ENCODE data around the gene GNAS-AS1. TPM values are rescaled to one million over a fixed set of nuclear protein-coding genes. Genes with fewer than 3 reads are reported as not detected.
A peak's percentile ranks its signal among the peaks of the same experiment; 100 is the strongest.

The GNAS-AS1 gene
- total and polyA plus RNA-seq, 2 experiments from 2014 or later, result 12.3 to 15.0 TPM

DNA sequence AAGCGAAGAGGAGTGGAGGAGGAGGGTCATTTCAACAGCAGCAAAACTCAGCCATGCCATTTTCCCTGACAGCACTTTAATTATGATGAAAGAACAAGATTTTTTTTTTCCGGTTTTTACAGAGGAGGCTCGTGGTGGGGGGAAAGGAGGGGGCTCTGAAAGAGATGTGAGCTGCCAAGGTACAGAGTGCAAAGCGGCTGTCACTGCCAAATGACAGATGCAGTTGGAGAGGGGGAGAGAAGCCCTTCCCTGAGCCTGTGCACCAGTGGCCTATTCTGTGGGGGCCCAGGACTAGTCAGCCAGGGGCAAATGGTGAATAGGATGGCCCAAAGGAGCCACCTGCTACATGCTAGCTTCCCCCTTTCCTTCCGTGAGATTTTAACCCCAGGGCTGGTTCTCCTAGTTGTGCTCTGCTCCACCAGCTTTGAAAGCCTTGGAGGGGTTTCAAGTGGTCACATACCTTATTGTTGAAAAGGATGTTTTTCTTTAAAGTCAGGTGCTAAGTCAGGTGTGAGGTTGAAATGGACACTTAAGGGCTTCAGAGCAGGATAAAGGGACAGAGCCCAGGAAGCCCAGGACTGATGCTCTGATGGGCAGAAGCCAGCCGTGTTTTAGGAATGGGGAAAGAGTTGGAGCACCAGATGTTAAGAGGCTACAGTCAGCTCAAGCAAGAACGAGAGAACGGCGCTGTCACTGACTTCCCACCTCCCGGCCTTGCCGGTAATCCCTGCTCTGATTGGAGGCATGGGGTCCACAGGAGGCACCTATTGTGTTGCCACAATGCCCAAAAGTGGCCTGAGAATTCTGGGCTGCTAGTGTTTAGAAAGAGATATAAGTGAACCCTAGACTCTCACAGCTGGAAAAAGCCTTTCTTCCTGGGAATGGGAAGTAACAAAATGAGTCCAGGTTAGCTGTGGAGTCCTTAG, 26.6 kb upstream of the GNAS-AS1 start (continued):
- TF ChIP-seq EZH2 (IDR thresholded peaks at IDR 0.05; ENCODE audit: low read depth, unreplicated experiment) (no peak), CREB1 (CRISPR knock-in tag; IDR thresholded peaks at IDR 0.05; ENCODE audit: low read depth) (no peak), POLR2AphosphoS5 (IDR thresholded peaks at IDR 0.05; ENCODE audit: low read depth) (no peak), STAT1 (IDR thresholded peaks at IDR 0.05; ENCODE audit: unreplicated experiment) (no peak), CTCF (conservative IDR thresholded peaks at IDR 0.05; ENCODE audit: low read depth in 2 of 2) (no peak), ZNF114 (CRISPR knock-in tag; IDR thresholded peaks at IDR 0.05) (no peak), ZNF331 (CRISPR knock-in tag; IDR thresholded peaks at IDR 0.05; ENCODE audit: low read depth) (no peak), EZH2phosphoT487 (IDR thresholded peaks at IDR 0.05; ENCODE audit: unreplicated experiment) (no peak)
- TF ChIP-seq, protein P1, sequence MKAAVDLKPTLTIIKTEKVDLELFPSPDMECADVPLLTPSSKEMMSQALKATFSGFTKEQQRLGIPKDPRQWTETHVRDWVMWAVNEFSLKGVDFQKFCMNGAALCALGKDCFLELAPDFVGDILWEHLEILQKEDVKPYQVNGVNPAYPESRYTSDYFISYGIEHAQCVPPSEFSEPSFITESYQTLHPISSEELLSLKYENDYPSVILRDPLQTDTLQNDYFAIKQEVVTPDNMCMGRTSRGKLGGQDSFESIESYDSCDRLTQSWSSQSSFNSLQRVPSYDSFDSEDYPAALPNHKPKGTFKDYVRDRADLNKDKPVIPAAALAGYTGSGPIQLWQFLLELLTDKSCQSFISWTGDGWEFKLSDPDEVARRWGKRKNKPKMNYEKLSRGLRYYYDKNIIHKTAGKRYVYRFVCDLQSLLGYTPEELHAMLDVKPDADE (IDR thresholded peaks at IDR 0.05), result no peak
- TF ChIP-seq, protein P2, sequence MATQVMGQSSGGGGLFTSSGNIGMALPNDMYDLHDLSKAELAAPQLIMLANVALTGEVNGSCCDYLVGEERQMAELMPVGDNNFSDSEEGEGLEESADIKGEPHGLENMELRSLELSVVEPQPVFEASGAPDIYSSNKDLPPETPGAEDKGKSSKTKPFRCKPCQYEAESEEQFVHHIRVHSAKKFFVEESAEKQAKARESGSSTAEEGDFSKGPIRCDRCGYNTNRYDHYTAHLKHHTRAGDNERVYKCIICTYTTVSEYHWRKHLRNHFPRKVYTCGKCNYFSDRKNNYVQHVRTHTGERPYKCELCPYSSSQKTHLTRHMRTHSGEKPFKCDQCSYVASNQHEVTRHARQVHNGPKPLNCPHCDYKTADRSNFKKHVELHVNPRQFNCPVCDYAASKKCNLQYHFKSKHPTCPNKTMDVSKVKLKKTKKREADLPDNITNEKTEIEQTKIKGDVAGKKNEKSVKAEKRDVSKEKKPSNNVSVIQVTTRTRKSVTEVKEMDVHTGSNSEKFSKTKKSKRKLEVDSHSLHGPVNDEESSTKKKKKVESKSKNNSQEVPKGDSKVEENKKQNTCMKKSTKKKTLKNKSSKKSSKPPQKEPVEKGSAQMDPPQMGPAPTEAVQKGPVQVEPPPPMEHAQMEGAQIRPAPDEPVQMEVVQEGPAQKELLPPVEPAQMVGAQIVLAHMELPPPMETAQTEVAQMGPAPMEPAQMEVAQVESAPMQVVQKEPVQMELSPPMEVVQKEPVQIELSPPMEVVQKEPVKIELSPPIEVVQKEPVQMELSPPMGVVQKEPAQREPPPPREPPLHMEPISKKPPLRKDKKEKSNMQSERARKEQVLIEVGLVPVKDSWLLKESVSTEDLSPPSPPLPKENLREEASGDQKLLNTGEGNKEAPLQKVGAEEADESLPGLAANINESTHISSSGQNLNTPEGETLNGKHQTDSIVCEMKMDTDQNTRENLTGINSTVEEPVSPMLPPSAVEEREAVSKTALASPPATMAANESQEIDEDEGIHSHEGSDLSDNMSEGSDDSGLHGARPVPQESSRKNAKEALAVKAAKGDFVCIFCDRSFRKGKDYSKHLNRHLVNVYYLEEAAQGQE (IDR thresholded peaks at IDR 0.05; ENCODE audit: unreplicated experiment), result no peak

DNA sequence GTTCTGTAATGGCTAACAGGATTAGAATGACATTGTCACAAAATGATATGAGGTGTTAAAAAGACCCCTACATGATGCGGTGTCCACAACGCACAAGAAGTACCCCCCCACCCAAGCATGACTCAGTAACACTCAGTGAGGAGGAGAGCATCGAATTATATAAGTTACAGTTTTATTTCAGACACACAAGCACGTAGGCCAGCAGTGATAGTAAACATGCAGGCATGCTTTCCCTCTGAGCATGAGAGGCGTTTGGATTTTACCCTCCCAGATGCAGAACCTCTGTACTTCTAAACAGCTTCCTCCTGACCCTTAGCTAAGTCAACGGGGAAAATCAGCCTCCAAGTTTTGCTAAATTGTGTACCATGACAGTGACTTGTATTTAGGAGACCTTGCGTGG, 25.7 kb upstream of the GNAS-AS1 start:
- peak overlapping the region; percentile 55 for H3K4me2 ChIP-seq

More for the DNA sequence above, 25.7 kb upstream of the GNAS-AS1 start:
- H4K20me1 ChIP-seq (replicated peaks; ENCODE audit: insufficient read depth), result no peaks in the 10 kb centered on the region
- H3K36me3 Mint-ChIP-seq (ENCODE audit: low read depth), result peaks cover 26% of the 10 kb centered on the region
- no peaks in the 10 kb centered on the region for H3K79me2 ChIP-seq (replicated peaks; ENCODE audit: insufficient read depth)
- H3K27me3 Mint-ChIP-seq (ENCODE audit: insufficient read depth, low read depth, poor library complexity), result peaks cover 2% of the 10 kb centered on the region
- no peaks in the 10 kb centered on the region for H3K27me3 ChIP-seq (ENCODE audit: insufficient read depth)
- peaks cover 70% of the 10 kb centered on the region for H3K4me1 Mint-ChIP-seq
- DNase-seq (ENCODE audit: low spot score) (no peak), ATAC-seq (no peak)
- H3K27ac ChIP-seq (ENCODE audit: low read depth), result peak overlapping the region; percentile 84
- no peaks in the 10 kb centered on the region for H3K9me3 Mint-ChIP-seq
- H3K4me3 Mint-ChIP-seq, result peak overlapping the region; percentile 35; the same call in 1 of the 3 replicates
- H3K36me3 ChIP-seq (ENCODE audit: insufficient read depth), result no peaks in the 10 kb centered on the region
- no peak overlapping the region for H3K4me3 ChIP-seq
- peak overlapping the region; percentile 60; the same call in 1 of the 2 replicates for H2AFZ ChIP-seq
- H3K27ac Mint-ChIP-seq, result peak overlapping the region; percentile 64; the same call in 1 of the 2 replicates
- H3F3A ChIP-seq (replicated peaks; ENCODE audit: low read depth), result peaks cover 5% of the 10 kb centered on the region; the same call in 1 of the 2 replicates
- no peak for TF ChIP-seq STAT1 (IDR thresholded peaks at IDR 0.05; ENCODE audit: unreplicated experiment)
- TF ChIP-seq JUNB (IDR thresholded peaks at IDR 0.05; ENCODE audit: unreplicated experiment), result no peak
- TF ChIP-seq EZH2 (IDR thresholded peaks at IDR 0.05; ENCODE audit: low read depth, unreplicated experiment), result no peak
- no peak for TF ChIP-seq POLR2AphosphoS5 (IDR thresholded peaks at IDR 0.05; ENCODE audit: low read depth)
- TF ChIP-seq CTCF (conservative IDR thresholded peaks at IDR 0.05; ENCODE audit: low read depth in 2 of 2), result no peak
- TF ChIP-seq, protein P1 (IDR thresholded peaks at IDR 0.05), result no peak
- TF ChIP-seq CREB1 (CRISPR knock-in tag; IDR thresholded peaks at IDR 0.05; ENCODE audit: low read depth), result no peak
- no peak for TF ChIP-seq ZNF114 (CRISPR knock-in tag; IDR thresholded peaks at IDR 0.05)
- peaks cover 62% of the 10 kb centered on the region for H3K4me1 ChIP-seq (ENCODE audit: insufficient read depth)
- H3K9me2 ChIP-seq (ENCODE audit: insufficient read depth), result no peaks in the 10 kb centered on the region
